IMR-90 (cell line): Measurements from ENCODE around the gene IFIT2.

Experiments used
- BHLHE40 ChIP-seq: fragments of 150-350 bp; IDR thresholded peaks from 2 replicates; pipeline ENCODE4 v1.6.1; 2016; ENCODE audit warnings: mild to moderate bottlenecking, low read depth, low read length
- CTCF ChIP-seq: conservative IDR thresholded peaks from 2 replicates; pipeline ENCODE4 v1.5.1; 2012; ENCODE audit warnings: mild to moderate bottlenecking, low read depth, low read length, improper control_type of control experiment
- MAFK ChIP-seq: IDR thresholded peaks from 2 replicates; pipeline ENCODE4 v1.6.1; 2012; ENCODE audit warnings: low read depth, low read length, improper control_type of control experiment
- NFE2L2 ChIP-seq: fragments of 150-350 bp; IDR thresholded peaks from 2 replicates; pipeline ENCODE4 v1.6.1; 2016; ENCODE audit warnings: low read depth, mild to moderate bottlenecking, low read length
- POLR2A ChIP-seq: IDR thresholded peaks from 2 replicates; pipeline ENCODE4 v1.6.1; 2012; ENCODE audit warnings: mild to moderate bottlenecking, low read depth, low read length
- RAD21 ChIP-seq: IDR thresholded peaks from 2 replicates; pipeline ENCODE4 v1.6.1; 2012; ENCODE audit warnings: low read length, improper control_type of control experiment
- RCOR1 ChIP-seq: IDR thresholded peaks from 2 replicates; pipeline ENCODE4 v1.6.1; 2012; ENCODE audit warnings: mild to moderate bottlenecking, low read length, improper control_type of control experiment; ENCODE audit not compliant: insufficient replicate concordance
- USF2 ChIP-seq: fragments of 150-350 bp; IDR thresholded peaks from 2 replicates; pipeline ENCODE4 v1.6.1; 2017; ENCODE audit warnings: mild to moderate bottlenecking, antibody characterized with exemption, low read length, low read depth

DNA sequence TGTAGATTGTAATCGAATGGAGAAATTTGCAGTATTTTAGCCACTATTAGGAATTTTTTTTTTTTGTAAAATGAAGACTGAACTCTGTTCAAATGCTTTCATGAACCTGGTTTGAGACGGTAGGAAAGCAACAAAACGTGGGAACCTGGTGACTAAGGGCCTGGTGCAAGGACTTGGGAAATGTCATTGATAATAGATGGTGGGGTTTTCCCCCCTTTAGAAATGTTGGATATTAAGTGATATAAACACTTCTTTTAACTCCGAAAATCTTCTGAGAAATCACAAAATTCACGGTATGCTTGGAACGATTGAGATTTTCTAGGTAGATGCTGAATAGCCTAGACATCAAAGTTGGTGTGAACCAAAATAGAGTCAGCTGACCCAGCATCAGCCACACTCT is 6.4 kb downstream of the IFIT2 start:
- TF ChIP-seq CTCF (no peak), USF2 (no peak), BHLHE40 (no peak), POLR2A (no peak), RCOR1 (no peak), NFE2L2 (no peak), RAD21 (no peak), MAFK (no peak)
